Peyer's patch (tissue), 4 donors: Measurements from ENCODE around the gene PLA2G6.

ENCODE experiments used
- CTCF ChIP-seq, 6 experiments: fragments of 450-650 bp in 4 of 6; fragments of 200-600 bp in 2 of 6; sonication (generic) in 1 of 6; IDR thresholded peaks; one replicate each; pipeline ENCODE4 v1.5.1; 2017 to 2019; ENCODE audit warnings: antibody characterized with exemption in 6 of 6, mild to moderate bottlenecking in 3 of 6, moderate library complexity in 1 of 6
- POLR2A ChIP-seq, 2 donors: fragments of 450-650 bp; IDR thresholded peaks; one replicate each; pipeline ENCODE4 v1.5.1; 2017; ENCODE audit warnings: antibody characterized with exemption in 2 of 2, mild to moderate bottlenecking in 2 of 2, moderate library complexity in 2 of 2

- TF ChIP-seq CTCF (IDR thresholded peaks at IDR 0.05) (no peak), POLR2A (IDR thresholded peaks at IDR 0.05) (no peak)
These were observed 32.3 kb upstream of the PLA2G6 start for GRCh38 chr22:38213990-38214301.
